Activated CD8-positive, alpha-beta memory T cell treated with anti-CD3 and anti-CD28 coated beads for 4 hours (primary cell): ENCODE data around the gene C2.
A peak's percentile ranks its signal among the peaks of the same experiment; 100 is the strongest.
"Not testable (repeated sequence)": the region's sequence is repeated elsewhere in the genome, so short reads cannot be mapped to it uniquely, and the experiment has no call there.

Experiments used
- DNase-seq, 2 donors: peaks; one replicate each; pipeline ENCODE4 v3.0.0-alpha.2; 2020; ENCODE audit warnings: low read depth in 2 of 2

C2 gene

GRCh38 chr6:31956796-31957195, 29.3 kb downstream of the C2 start:
- DNase-seq: no peak

GRCh38 chr6:31958412-31958740, 30.9 kb downstream of the C2 start:
- DNase-seq: no peak

GRCh38 chr6:31958741-31959739, 31.5 kb downstream of the C2 start, which contains the start of the genes NELFE and SKIC2:
NELFE (minus strand) TSS chr6:31958971; CDS start chr6:31958446, 525 bp downstream.
SKIC2 (plus strand) TSS chr6:31959175; CDS start chr6:31959193, 18 bp downstream.
- DNase-seq: peak; percentile 97

GRCh38 chr6:31961616-31962015, 34.1 kb downstream of the C2 start:
- DNase-seq: no peak

DNA sequence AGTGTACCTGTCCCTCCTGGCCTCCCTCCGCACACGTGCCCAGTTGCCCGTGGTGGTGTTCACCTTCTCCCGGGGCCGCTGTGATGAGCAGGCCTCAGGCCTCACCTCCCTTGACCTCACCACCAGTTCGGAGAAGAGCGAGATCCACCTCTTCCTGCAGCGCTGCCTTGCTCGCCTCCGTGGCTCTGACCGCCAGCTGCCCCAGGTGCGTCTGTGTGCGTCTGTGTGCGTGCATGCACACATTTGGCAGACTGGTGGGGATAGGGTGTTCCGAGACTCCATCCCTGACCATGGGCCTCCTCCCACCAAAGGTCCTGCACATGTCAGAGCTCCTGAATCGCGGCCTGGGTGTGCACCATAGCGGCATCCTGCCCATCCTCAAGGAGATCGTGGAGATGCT, 36.4 kb downstream of the C2 start:
- DNase-seq: no peak

DNA sequence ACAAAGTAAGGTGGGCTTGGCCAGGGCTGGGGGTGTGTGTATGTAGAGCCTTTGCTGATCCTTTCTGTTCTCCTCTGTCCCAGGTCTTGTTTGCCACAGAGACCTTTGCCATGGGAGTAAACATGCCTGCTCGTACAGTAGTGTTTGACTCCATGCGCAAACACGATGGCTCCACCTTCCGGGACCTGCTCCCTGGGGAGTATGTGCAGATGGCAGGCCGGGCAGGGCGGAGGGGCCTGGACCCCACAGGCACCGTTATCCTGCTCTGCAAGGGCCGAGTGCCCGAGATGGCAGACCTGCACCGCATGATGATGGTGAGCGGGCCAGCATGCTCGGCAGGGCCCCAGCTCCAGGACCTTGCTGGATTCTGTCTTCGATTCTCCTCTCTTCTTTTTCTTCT, 38.2 kb downstream of the C2 start:
- DNase-seq: no peak

DNA sequence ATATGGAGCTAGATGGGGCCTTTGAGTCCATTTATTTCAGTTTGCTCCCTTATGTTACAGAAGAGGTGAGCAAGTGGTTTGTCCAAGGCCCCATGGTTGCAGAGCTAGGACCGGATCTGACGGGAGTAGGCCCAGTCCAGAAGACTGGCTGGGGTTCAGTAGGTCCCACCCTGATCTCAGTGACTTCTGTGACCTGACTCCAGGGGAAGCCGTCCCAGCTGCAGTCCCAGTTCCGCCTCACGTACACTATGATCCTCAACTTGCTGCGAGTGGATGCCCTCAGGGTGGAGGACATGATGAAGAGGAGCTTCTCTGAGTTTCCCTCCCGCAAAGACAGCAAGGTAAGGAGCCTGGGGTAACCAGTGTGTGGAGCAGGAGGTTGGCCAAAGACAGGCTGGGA, 39.0 kb downstream of the C2 start:
- DNase-seq: no peak

- no peak for DNase-seq
Observed at GRCh38 chr6:31966997-31967925, 39.7 kb downstream of the C2 start.

DNA sequence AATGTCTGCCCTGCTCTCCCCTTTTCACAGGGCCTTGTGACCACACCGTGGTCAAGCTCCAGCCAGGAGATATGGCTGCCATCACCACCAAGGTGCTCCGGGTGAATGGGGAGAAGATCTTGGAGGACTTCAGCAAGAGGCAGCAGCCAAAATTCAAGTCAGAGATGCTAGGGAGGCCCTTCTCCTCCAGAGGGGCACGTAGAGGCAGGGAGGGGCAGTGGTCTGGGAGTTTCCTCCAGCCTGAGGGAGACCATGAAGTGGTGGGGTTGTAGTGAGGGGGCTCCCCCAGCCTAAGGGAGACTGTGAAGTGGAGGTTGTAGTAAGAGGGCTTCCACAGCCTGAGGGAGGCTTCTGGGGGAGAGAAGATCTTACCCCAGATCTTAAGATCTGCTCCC, 40.4 kb downstream of the C2 start:
- no peak for DNase-seq

GRCh38 chr6:31968326-31968725, 40.8 kb downstream of the C2 start:
- no peak for DNase-seq

DNA sequence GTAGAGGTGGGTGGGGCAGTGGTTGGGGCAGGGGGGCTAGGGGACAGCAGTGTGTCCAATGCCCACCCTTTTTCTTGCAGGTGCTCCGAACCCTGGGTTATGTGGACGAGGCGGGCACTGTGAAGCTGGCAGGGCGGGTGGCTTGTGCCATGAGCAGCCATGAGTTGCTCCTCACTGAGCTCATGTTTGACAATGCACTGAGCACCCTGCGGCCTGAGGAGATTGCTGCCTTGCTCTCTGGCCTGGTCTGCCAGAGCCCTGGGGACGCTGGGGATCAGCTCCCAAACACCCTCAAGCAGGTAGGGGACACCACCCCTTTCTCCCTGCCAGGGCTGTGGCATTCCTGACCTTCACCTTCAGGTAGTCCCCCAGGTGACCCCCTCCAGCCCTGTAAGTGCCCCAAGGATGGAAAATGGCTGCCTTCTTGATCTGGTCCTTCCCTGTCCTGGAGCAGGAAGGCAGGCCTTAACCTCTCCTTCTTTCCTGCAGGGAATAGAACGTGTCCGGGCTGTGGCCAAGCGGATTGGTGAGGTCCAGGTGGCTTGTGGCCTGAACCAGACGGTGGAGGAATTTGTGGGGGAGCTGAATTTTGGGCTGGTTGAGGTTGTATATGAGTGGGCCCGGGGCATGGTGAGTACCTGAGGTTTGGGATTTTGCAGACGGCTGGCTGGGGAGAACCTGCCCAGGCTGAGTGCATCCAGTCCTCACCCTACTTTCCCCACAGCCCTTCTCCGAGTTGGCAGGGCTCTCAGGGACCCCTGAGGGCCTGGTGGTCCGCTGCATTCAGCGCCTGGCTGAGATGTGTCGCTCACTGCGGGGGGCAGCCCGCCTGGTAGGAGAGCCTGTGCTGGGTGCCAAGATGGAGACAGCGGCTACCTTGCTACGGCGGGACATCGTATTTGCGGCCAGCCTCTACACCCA, 41.5 kb downstream of the C2 start:
- no peak for DNase-seq

- no peak for DNase-seq
Observed at GRCh38 chr6:31969712-31970603, 42.4 kb downstream of the C2 start.

GRCh38 chr6:31970604-31971271, 43.2 kb downstream of the C2 start:
- DNase-seq: no peak

GRCh38 chr6:31971279-31971992, 43.9 kb downstream of the C2 start:
- no peak for DNase-seq

DNA sequence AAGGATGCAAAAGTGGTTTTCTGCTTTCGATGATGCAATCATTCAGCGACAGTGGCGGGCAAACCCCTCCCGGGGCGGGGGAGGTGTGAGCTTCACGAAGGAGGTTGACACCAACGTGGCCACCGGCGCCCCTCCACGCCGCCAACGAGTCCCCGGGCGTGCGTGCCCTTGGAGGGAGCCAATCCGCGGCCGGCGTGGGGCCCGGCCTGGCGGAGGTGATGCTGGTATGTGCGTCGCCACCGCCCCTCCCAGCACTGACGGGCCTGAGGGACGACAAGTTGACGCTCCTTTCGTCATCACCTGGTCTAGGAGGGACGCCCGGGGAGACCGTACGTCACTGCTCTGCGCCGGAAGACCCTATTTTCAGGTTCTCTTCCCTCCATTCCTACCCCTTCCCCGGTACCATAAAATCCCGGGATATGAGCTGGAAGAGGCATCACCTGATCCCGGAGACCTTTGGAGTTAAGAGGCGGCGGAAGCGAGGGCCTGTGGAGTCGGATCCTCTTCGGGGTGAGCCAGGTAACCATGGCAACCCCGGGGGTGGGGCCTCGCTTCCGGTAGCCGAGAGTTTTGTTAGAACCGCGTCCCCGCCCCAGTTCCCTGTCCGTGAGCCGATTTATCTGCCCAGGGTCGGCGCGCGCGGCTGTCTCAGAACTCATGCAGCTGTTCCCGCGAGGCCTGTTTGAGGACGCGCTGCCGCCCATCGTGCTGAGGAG, 44.6 kb downstream of the C2 start, which contains the start of gene DXO:
TSS of gene DXO (minus strand) at position 146 of the 716 bp plus-strand sequence. CDS start 463 bp downstream, outside the sequence.
- DNase-seq: peak; percentile 97 to 98

DNA sequence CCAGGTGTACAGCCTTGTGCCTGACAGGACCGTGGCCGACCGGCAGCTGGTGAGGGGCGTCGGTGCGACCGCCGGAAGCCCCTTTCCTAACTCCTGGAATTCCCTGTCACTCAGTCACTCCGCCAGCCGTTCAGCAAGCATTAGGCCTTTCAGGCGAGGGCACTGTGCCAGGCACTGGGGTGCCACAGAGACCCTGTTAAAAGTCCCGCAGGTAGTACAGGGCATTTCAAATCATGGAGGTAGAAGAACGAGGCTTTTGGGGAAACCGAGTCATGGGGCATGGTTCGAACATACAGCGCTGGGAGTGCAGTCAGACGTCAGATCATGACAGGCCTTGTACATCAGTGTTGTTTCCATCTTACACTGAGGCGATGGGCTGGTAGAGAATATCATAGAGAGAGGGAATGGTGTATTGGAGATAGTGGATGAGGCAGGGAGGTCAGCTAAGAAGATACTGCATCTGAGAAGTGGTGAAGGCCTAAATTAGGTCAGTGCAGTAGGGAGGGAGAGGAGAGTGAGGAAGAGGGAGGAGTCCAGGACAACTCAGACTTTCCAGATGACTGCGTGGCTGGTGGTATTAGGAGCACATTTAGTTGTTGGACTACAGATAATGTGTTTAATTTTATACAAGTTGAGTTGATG, 45.3 kb downstream of the C2 start:
- no peak for DNase-seq

DNA sequence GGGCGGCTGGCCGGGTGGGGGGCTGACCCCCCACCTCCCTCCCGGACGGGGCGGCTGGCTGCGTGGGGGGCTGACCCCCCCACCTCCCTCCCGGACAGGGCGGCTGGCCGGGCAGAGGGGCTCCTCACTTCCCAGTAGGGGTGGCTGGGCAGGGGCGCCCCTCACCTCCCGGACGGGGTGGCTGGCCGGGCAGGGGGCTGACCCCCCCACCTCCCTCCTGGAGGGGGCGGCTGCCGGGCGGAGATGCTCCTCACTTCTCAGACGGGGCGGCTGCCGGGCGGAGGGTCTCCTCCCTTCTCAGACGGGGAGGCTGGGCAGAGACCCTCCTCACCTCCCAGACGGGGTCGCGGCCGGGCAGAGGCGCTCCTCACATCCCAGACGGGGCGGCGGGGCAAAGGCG, 48.5 kb downstream of the C2 start:
- DNase-seq: not testable (repeated sequence)
